Mucosa of rectum (tissue), 2 donors: ENCODE results near the gene UBE2D4.

ENCODE experiments used
- H3K27ac ChIP-seq, 2 donors: one replicate each; pipeline ENCODE4 v1.7.0; 2013; ENCODE audit warnings: inconsistent platforms in 2 of 2, low read depth in 2 of 2, low read length in 2 of 2
- H3K27me3 ChIP-seq, 2 donors: one replicate each; pipeline ENCODE4 v1.7.0; 2013; ENCODE audit warnings: low read length in 2 of 2; ENCODE audit not compliant: control insufficient read depth in 2 of 2, insufficient read depth in 2 of 2
- H3K36me3 ChIP-seq, 2 donors: one replicate each; pipeline ENCODE4 v1.7.0; 2013; ENCODE audit warnings: low read length in 2 of 2; ENCODE audit not compliant: control insufficient read depth in 2 of 2, insufficient read depth in 2 of 2
- H3K4me1 ChIP-seq, 2 donors: one replicate each; pipeline ENCODE4 v1.7.0; 2013; ENCODE audit warnings: low read length in 2 of 2, mild to moderate bottlenecking in 1 of 2; ENCODE audit not compliant: control insufficient read depth in 2 of 2, insufficient read depth in 2 of 2
- H3K4me3 ChIP-seq, 2 donors: one replicate each; pipeline ENCODE4 v1.7.0; 2013; ENCODE audit warnings: low read length in 2 of 2
- H3K9ac ChIP-seq, 2 donors: one replicate each; pipeline ENCODE4 v1.7.0; 2013; ENCODE audit warnings: low read length in 2 of 2, low read depth in 1 of 2, mild to moderate bottlenecking in 1 of 2
- H3K9me3 ChIP-seq, 2 donors: one replicate each; pipeline ENCODE4 v1.7.0; 2013; ENCODE audit warnings: low read length in 2 of 2; ENCODE audit not compliant: control insufficient read depth in 2 of 2
- donor health status: healthy.
- donor health status: Normal muscosa, but diverticular disease.

UBE2D4 gene

DNA sequence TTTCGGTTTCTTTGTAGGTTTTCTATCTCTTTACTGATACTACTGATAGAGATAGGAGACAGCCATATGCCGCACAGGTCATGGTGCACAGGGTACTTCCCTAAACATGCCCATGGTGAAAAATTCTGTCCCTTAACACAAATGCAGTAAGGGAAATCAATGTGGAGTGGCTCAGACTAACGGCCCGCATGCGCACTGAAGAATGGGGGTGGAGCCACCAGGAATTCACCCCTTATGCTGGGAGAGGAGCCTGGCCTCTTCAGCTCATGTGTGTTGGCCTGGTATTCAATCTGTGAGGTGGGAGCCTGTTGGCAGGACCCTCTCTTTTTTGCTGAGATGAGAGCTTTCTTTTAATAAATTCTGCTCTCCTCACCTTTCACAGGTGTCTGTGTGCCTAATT is 11.4 kb upstream of the UBE2D4 start:
- Histone ChIP-seq H3K4me1 (no peaks in the 10 kb centered on the region), H3K9me3 (no peaks in the 10 kb centered on the region), H3K27ac (no peak overlapping the region), H3K36me3 (peaks cover 0 to 3% of the 10 kb centered on the region in 2 donors), H3K4me3 (no peak overlapping the region), H3K27me3 (no peaks in the 10 kb centered on the region), H3K9ac (no peak overlapping the region)

DNA sequence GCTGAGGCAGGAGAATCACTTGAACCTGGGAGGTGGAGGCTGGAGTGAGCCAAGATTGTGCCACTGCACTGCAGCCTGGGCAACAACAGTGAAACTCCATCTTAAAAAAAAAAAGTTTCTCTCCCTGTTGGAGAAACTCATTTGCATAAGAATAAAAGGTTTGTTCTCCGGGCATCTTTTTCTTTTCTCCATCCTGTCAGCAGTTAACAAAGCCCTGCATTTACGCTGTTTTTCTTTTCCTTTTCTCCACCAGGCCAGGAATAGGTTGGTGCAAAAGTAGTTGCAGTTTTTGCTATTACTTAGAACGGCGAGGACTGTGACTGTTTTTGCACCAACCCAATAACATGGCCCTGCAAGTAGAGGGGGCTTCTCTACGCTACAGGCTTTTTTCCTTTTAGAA is 10.3 kb upstream of the UBE2D4 start:
- Histone ChIP-seq H3K9ac (no peak overlapping the region), H3K4me3 (no peak overlapping the region), H3K27me3 (no peaks in the 10 kb centered on the region), H3K9me3 (no peaks in the 10 kb centered on the region), H3K36me3 (peaks cover 0 to 3% of the 10 kb centered on the region in 2 donors), H3K4me1 (no peaks in the 10 kb centered on the region), H3K27ac (no peak overlapping the region)

DNA sequence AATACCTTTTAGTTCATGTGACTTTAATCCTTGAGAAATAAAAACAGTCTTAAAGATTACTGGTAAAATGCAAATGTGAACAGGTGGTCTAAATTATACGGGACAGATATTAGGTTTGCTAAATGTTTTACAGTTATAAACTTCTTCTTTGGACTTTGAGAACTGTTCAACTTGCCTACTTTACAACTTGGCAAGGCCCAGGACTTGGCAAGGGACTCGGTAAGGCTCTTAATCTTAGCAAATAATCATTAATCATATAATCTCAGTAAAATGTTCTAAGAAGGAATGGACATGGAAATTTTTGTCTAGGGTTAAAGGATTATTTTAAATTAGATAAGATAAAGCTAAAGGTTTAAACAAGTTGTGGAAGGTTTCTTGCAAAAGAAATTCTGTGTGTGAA is 4.8 kb upstream of the UBE2D4 start:
- H3K9me3 ChIP-seq, result no peaks in the 10 kb centered on the region
- no peak overlapping the region for H3K4me3 ChIP-seq
- no peak overlapping the region for H3K27ac ChIP-seq
- no peak overlapping the region for H3K9ac ChIP-seq
- peaks cover 0 to 3% of the 10 kb centered on the region in 2 donors for H3K36me3 ChIP-seq
- no peaks in the 10 kb centered on the region for H3K27me3 ChIP-seq
- H3K4me1 ChIP-seq, result peaks cover 0 to 7% of the 10 kb centered on the region in 2 donors

DNA sequence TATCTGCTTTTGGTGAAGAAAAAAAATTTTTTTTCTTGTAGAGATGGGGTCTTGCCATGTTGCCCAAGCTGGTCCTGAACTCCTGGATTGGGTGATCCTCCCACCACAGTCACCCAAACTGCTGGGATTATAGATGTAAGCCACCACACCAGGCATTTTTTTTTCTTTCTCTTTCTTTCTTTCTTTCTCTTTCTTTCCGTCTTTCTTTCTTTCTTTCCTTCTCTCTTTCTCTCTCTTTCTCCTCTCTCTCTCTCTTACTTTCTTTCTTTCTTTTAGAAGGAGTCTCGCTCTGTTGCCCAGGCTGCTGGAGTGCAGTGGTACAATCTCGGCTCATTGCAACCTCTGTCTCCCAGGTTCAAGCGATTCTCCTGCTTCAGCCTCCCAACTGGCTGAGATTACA is 3.5 kb upstream of the UBE2D4 start:
- H3K27me3 ChIP-seq, result no peaks in the 10 kb centered on the region
- H3K9ac ChIP-seq, result no peak overlapping the region
- peaks cover 0 to 3% of the 10 kb centered on the region in 2 donors for H3K36me3 ChIP-seq
- no peak overlapping the region for H3K4me3 ChIP-seq
- H3K4me1 ChIP-seq, result peaks cover 0 to 10% of the 10 kb centered on the region in 2 donors
- no peaks in the 10 kb centered on the region for H3K9me3 ChIP-seq
- no peak overlapping the region for H3K27ac ChIP-seq

DNA sequence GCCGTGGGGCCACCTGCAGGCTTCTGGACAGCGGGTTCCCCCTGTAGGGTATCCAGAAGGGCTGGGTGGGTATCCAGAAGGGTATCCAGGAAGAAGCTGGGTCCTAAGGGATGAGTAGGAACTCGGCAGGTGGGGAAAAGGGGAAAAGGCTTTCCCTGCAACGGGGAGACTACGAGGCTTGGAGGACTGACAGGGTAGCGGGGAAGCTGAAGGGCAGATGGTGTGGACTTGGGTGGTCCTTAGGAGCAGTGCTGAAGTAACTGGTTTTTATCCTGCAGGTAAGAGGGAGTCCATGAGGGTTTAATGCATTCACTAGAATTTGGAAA is 525 bp downstream of the UBE2D4 start:
- Histone ChIP-seq H3K4me3 (peak overlapping the region; percentile 79 to 97), H3K27me3 (no peaks in the 10 kb centered on the region), H3K9me3 (no peaks in the 10 kb centered on the region), H3K36me3 (no peaks in the 10 kb centered on the region), H3K9ac (peak overlapping the region; percentile 86 to 87), H3K27ac (peak overlapping the region; percentile 92 to 94), H3K4me1 (peaks cover 0 to 10% of the 10 kb centered on the region in 2 donors)

DNA sequence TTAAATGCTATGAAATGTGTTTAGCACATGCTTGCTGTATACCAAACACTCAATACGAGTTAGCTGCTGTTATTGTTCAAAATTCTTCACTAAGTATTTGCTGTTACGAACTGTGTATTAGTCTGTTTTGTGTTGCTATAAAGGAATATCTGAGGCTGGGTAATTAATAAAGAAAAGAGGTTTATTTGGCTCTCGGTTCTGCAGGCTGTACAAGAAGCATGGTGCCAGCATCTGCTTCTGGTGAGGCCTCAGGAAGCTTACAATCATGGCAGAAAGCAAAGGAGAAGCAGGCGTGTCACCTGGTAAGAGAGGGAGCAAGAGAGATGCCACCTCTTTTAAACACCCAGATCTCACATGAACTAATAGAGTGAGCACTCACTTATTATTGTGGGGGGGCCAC is 1.6 kb downstream of the UBE2D4 start:
- Histone ChIP-seq H3K4me3 (no peak overlapping the region), H3K27me3 (no peaks in the 10 kb centered on the region), H3K9ac (no peak overlapping the region), H3K27ac (no peak overlapping the region), H3K4me1 (peaks cover 0 to 10% of the 10 kb centered on the region in 2 donors), H3K36me3 (no peaks in the 10 kb centered on the region), H3K9me3 (no peaks in the 10 kb centered on the region)

DNA sequence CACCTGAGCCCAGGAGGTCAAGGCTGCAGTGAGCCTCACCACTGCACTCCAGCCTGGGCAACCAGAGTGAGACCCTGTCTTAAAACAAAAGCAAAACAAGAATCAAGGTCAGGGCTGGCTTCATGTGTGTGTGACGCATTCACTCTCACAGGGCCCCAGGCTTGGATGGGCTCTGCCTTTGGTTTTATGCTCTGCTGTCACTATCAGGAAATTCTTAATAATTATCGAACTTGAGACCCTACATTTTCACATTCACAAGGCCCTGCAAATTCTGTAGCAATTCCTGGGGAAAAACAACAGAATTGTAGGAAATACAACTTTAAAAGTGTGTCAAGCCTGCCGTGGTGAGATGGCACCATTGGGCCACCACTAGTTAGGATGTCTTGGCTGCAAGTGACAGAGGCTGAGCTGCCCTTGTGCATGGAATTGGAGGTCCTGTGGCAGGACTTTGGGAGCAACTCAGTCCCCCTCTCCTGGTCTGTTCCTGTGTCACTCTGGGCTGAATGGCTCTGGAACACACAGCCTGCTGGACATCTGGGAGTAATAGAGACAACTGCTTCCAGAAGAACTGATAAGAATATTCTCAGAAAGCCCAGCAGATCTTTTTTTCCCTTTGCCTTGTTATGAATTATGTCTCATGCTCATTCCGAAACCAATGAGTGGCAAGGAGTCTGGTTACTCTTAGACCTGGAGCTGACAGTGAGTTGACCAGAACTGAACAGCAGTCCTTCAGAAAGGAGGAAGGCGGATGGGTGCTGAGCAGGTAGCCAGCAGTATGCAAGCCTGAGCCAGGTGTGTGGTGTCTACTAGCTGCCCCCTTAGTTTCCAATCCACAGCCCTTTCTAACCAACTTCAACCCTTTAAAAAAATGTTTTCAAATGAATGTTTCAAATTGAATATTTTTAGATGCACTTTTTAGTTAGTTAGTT is 3.6 kb downstream of the UBE2D4 start:
- Histone ChIP-seq H3K4me3 (no peak overlapping the region), H3K36me3 (no peaks in the 10 kb centered on the region), H3K27ac (no peak overlapping the region), H3K27me3 (no peaks in the 10 kb centered on the region), H3K9ac (no peak overlapping the region), H3K4me1 (peaks cover 0 to 10% of the 10 kb centered on the region in 2 donors), H3K9me3 (no peaks in the 10 kb centered on the region)

DNA sequence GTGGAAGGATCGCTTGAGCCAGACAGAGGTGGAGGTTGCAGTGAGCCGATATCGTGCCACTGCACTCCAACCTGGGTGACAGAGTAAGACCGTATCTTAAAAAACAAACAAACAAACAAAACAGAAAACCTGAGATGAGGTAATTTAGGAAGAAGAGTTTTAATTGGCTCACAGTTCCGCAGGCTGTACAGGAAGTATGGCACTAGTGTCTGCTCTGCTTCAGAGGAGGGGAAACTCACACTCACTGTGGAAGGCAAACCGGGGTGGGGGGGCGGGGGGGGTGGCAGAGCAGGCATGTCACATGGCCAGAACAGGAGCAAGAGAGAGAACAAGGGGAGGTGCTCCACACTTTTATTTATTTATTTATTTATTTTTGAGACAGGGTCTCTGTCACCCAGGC is 5.1 kb downstream of the UBE2D4 start:
- H3K9me3 ChIP-seq, result no peaks in the 10 kb centered on the region
- no peaks in the 10 kb centered on the region for H3K27me3 ChIP-seq
- H3K9ac ChIP-seq, result no peak overlapping the region
- H3K4me1 ChIP-seq, result peaks cover 0 to 2% of the 10 kb centered on the region in 2 donors
- H3K4me3 ChIP-seq, result no peak overlapping the region
- H3K36me3 ChIP-seq, result no peaks in the 10 kb centered on the region
- no peak overlapping the region for H3K27ac ChIP-seq

DNA sequence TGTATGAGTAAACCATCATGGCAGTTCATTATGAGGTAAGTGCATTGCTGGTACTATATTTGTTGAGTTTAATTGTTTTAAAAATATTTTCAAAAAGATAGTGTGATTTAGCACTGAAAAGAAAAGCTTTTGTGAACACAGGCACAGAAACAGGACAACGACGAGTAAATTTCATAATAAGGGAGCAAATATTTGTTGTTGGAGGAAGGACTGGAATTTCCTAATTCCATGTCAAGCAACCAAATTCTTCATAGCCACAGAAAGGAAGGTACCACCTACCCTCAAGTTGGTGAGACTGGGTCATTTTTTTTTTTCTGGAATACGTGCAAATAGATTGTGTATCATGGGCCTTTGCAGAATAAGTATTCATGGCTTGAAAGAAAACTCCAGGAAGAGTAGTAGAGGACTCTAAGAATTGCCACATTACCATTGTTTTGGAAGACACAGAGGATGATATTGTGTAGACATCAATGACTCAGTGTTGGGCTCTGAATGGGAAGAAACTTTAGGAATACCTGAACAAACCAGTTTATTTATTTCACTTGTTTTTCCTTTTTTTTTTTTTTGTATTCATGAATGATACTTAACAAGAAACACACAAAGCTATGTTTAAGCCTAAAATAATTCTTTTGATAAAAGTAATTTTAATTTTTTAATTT is 7.8 kb downstream of the UBE2D4 start:
- H3K36me3 ChIP-seq, result no peaks in the 10 kb centered on the region
- H3K4me3 ChIP-seq, result no peak overlapping the region
- no peaks in the 10 kb centered on the region for H3K27me3 ChIP-seq
- H3K9ac ChIP-seq, result no peak overlapping the region
- H3K9me3 ChIP-seq, result no peaks in the 10 kb centered on the region
- H3K4me1 ChIP-seq, result no peaks in the 10 kb centered on the region
- H3K27ac ChIP-seq, result no peak overlapping the region

DNA sequence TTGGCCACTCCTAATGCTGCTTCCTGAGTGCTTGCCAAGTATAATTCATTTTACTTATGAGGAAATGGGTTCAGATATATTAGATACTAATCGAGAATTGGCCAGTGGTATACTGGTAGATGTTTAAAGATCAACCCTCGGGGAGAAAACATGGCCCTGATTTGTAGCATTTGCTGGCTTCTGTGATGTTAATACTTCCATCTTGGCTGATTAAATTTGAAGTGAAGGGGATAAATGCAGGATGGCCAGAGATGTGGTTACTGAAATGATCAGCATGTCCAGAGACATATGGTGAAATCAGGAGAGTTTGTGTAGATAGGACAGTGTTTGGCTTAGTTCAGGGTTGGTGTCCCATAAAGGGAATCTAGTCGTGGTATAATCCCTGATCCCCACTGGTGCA is 11.2 kb downstream of the UBE2D4 start:
- H3K36me3 ChIP-seq, result no peaks in the 10 kb centered on the region
- H3K27ac ChIP-seq, result no peak overlapping the region

More for the DNA sequence above, 11.2 kb downstream of the UBE2D4 start:
- Histone ChIP-seq H3K9me3 (no peaks in the 10 kb centered on the region), H3K27me3 (no peaks in the 10 kb centered on the region), H3K4me3 (no peak overlapping the region), H3K4me1 (no peaks in the 10 kb centered on the region), H3K9ac (no peak overlapping the region)
